ENCODE data around the gene PRSS35.
"Not testable (repeated sequence)": the region's sequence is repeated elsewhere in the genome, so short reads cannot be mapped to it uniquely, and the experiment has no call there.

PRSS35 gene

DNA sequence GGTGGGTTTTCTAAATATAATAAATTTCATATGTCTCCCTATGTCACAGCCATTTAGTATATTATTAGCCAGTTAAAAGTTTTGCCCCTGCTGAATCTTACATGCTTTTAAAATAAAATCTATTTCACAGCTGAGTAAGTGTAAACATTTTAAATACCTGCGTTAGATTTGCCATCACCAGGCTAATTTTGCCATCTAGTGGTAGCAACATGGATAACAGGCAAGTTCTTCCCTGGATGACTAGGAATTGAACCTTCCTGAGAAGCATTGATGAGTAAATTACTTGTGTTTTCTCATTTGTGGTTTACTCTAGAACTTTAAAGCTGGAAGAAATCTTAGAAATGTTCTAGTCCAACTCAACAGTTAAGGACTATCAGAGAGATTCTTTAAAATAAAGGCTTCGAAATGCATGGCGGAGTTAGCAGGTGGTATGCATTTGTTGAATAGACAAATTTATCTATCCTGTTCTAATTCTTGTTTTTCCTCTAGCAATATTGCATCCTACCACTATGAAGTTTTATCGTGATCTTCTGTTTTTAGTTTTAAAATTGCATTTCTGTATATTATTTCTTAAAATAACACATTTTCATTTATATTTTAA lies 2.6 kb downstream of the PRSS35 start:
- H3K27ac ChIP-seq, result no peak overlapping the region
- peak; percentile 8 for DNase-seq (ENCODE audit: low read depth, low spot score)

DNA sequence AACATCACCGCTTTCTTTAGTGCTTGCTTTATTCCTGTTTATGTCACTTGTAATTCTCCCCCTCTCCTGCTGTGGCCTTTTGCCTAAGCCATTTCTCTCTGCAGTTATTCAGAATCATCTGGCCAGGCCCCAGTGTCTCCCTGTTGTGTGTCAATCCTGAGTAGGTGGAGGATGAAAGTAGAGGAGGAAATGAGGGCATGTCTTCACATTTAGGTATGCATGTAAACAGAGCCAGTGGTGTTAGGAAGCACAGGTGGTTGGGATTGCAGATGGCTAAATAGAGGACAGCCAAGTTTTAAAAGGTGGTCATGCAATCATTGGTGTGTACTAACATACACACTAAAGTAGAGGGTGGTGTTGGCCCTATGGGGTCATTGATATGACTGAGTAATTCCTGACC lies 5.2 kb downstream of the PRSS35 start:
- DNase-seq (ENCODE audit: low read depth, low spot score), result no peak
- H3K27ac ChIP-seq, result no peak overlapping the region

DNA sequence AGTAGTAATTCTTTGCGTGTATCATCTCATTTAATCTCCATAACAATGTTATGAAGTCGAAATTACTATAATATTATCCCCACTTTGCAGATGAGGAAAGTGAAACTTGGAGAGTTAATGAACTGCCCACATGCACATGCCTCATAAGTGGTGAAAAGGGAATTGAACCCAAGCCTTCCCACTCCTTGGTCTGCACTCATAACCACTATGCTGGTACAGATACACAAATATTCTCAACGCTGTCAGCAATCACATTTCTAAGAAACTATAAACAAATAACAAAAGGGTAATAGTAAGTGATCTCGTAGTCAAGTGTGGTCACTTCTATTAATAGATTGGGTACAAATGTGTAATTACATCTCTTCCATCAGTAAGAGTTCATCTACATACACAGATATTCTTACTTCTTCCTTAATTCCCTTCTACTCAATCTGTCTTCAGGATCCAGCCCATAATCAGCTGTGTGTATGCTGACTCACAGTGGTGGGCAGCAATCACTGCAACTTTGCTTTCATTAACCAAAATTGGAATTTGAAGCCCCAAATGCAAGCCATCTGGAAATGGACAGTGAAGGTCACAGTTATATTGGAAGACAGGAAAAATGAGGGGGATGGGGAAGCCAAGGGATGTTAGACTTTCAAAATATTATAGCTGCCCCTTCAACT lies 6.6 kb downstream of the PRSS35 start:
- no peak for DNase-seq (ENCODE audit: low read depth, low spot score)
- H3K27ac ChIP-seq, result no peak overlapping the region

DNA sequence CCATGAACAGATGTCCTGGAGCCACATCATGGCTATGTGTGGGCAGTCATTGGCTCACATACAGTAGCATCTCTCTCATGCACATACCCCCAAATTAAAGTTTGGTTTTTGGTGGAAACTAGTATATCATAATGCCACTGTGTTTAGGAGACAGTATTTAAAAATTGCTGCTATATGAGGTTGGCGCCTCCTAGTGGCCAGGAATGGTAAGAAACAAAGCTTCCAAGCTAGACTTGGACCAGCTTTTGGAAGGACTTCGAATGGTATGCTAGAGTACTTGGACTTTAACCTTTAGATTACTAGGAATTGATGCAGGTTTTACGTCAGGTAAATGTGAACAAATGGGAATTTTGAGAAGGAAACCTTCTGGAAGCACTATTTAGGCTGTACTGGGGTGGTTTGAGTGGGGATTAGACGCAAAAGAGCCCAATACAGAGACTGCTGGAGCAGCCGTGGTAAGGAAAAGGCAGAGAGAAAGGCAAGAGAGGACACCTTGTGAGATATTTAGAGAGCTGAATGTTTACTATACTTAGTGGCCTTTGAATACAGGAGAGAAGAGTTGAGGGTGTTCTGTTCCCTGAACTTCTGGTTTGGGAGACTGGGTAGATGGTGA lies 23.8 kb downstream of the PRSS35 start:
- no peak overlapping the region for H3K27ac ChIP-seq
- no peak for DNase-seq (ENCODE audit: low read depth, low spot score)

DNA sequence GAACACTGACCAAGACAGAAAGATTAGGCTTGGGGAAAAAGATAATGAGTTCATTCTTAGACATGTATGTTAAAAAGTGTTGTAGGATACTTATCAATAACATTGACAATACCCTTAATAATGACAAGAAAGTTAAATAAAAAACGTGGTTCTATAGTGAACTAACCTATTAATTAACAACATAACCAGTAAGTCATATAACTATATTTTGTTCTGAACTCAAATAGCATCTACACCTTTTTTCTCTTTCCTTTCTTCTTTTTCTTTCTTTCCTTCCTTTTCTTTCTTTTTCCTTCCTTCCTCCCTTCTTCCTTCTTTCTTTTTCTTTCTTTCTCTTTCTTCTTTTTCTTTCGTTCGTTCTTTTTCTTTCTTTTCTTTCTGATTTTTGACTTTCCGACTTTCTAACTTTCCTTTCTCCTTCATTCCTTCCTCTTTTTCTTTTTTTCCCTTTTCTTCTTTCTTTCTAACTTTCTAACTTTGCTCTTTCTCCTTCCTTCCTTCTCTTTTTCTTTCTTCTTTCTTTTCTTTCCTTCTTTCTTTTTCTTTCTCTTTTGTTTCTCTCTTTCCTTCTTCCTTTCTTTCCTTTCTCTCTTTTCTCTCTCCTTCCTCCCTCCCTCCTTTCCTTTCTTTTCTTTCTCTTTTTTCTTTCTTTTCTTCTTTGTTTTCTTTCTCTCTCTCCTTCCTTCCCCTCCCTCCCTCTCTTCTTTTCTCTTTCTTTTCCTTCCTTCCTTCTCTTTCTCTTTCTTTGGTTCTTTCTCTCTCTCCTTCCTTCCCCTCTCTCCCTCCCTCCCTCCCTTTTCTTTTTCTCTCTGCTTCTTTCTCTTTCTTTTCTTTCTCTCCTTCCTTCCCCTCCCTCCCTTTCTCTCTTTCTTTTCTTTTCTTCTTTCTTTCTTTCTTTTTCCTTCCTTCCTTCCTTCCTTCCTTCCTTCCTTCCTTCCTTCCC lies 24.6 kb downstream of the PRSS35 start:
- H3K27ac ChIP-seq, result no peak overlapping the region
- DNase-seq (ENCODE audit: low read depth, low spot score), result no peak

DNA sequence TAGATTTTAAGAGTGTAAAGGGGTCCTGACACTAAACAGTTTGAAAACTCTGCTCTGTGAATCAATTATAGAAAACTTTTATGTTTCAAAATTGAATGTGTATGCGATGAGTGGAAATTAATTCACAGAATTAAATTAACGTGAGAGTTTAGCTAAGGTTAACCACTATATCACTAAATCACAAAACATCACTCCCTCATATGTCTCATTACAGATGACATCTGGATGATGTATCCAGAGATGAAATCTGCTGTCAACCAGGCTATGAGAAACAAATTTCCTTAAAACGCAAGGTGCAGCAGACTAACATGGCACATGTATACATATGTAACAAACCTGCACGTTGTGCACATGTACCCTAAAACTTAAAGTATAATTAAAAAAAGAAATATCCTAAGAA lies 27.3 kb downstream of the PRSS35 start:
- DNase-seq (ENCODE audit: low read depth, low spot score), result no peak
- H3K27ac ChIP-seq, result no peak overlapping the region

DNA sequence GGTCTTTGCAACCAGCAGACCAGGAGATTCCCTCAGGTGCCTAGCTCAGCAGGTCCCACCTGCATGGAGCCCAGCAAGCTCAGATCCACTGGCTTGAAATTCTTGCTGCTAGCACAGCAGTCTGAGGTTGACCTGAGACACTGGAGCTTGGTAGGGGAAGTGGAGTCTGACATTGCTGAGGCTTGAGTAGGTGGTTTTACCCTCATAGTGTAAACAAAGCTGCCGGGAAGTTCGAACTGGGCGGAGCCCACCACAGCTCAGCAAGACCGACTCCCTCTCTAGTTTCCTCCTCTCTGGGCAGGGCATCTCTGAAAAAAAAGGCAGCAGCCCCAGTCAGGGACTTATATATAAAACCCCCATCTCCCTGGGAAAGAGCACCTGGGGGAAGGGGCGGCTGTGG lies 34.3 kb downstream of the PRSS35 start:
- no peak overlapping the region for H3K27ac ChIP-seq
- no peak for DNase-seq (ENCODE audit: low read depth, low spot score)

DNA sequence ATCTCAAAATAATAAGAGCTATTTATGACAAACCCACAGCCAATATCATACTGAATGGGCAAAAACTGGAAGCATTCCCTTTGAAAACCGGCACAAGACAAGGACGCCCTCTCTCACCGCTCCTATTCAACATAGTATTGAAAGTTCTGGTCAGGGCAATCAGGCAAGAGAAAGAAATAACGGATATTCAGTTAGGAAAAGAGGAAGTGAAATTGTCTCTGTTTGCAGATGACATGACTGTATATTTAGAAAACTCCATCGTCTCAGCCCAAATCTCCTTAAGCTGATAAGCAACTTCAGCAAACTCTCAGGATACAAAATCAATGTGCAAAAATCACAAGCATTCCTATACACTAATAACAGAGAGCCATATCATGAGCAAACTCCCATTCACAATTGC lies 38.1 kb downstream of the PRSS35 start:
- not testable (repeated sequence) for H3K27ac ChIP-seq; DNase-seq (ENCODE audit: low read depth, low spot score)

DNA sequence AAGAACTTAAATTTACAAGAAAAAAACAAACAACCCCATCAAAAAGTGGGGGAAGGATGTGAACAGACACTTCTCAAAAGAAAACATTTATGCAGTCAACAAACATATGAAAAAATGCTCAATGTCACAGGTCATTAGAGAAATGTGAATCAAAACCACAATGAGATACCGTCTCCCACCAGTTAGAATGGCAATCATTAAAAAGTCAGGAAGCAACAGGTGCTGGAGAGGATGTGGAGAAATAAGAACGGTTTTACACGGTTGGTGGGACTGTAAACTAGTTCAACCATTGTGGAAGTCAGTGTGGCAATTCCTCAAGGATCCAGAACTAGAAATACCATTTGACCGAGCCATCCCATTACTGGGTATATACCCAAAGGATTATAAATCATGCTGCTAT lies 39.4 kb downstream of the PRSS35 start:
- not testable (repeated sequence) for H3K27ac ChIP-seq; DNase-seq (ENCODE audit: low read depth, low spot score)

DNA sequence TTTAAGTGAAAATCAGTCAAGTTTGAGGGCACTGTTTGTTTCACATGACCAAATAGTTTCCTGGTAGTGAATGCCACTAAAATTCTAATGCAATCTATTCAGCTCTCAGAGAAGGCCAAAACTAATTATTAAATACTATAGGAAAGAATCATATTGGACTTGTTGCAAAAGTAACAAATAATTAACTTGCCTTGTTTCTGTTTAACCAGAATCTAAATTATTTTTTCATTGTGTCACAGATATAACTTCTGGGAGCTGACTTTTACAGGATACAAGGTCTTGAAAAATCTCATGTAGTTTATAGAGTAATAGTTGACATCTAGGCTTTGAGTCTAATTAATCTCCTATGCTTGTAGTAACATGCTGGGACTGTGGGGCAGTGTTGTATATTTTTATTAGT lies 44.5 kb downstream of the PRSS35 start:
- H3K27ac ChIP-seq, result no peak overlapping the region
- DNase-seq (ENCODE audit: low read depth, low spot score), result no peak

DNA sequence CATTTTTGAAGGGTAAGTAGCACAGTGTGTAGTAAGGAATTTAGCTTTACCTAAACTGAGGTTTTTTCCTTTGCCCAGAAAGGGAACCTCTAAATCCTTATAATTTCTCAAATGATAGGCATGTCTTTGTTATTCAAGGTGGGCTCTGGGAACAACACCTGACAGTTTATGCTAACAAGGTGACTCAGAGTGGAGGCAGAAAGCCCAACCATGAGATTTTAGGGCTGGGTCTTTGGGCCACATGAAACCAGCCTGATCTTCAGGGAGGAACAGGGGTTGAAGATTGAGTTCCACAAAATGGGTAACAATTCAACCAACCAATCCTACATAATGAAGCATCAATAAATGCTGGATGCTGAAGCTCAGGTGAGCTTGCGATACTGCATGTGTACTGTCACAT lies 46.6 kb downstream of the PRSS35 start:
- no peak for DNase-seq (ENCODE audit: low read depth, low spot score)

DNA sequence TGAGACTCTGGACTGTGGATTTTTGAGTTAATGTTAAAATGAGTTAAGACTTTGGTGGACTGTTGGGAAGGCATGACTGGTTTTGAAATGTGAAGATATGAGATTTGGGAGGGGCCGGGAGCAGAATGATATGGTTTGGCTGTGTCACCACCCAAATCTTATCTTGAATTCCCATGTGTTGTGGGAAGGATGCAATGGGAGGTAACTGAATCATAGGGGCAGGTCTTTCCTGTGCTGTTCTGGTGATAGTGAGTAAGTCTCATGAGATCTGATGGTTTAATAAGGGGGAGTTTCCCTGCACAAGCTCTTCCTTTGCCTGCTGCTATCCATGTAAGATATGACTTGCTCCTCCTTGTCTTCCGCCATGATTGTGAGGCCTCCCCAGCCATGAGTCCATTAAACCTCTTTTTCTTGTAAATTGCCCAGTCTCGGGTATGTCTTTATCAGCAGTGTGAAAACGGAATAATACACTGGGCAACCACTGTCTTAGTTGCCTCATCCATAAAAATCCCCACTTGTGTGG lies 59.4 kb downstream of the PRSS35 start:
- not testable (repeated sequence) for DNase-seq (ENCODE audit: low read depth, low spot score)

More for the DNA sequence above, 46.6 kb downstream of the PRSS35 start:
- no peak overlapping the region for H3K27ac ChIP-seq

DNA sequence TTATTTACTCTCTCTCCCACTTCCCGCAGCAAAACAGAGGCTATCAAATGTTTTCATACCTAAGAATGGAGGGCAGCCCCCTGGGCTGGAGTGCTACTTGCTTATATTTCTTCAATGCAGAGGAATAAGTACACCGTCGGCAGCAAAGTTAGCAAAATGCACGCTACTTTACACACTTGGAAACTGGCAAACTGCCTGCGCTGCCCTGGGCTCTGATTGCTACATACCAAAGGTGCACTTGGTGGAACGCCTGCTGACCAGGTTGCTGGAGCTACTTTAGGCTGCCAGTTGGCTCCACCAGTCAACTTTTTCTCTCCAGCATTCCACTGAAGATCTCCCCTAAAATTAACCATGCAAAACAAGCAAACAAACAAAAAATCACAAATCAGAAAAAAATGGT lies 62.4 kb downstream of the PRSS35 start:
- no peak for DNase-seq (ENCODE audit: low read depth, low spot score)

More for the DNA sequence above, 59.4 kb downstream of the PRSS35 start:
- H3K27ac ChIP-seq, result not testable (repeated sequence)

More for the DNA sequence above, 62.4 kb downstream of the PRSS35 start:
- H3K27ac ChIP-seq, result no peak overlapping the region

Measured in epithelial cell of prostate (primary cell).